ENCODE data around the gene LOXL1. TPM values are rescaled to one million over a fixed set of nuclear protein-coding genes. Genes with fewer than 3 reads are reported as not detected.

The LOXL1 gene
- total and polyA plus RNA-seq, 9 of the 15 experiments (the other 6 are each of a cell fraction or from before 2014, with no cell fraction given) = 0.14 TPM; not detected in 8

DNA sequence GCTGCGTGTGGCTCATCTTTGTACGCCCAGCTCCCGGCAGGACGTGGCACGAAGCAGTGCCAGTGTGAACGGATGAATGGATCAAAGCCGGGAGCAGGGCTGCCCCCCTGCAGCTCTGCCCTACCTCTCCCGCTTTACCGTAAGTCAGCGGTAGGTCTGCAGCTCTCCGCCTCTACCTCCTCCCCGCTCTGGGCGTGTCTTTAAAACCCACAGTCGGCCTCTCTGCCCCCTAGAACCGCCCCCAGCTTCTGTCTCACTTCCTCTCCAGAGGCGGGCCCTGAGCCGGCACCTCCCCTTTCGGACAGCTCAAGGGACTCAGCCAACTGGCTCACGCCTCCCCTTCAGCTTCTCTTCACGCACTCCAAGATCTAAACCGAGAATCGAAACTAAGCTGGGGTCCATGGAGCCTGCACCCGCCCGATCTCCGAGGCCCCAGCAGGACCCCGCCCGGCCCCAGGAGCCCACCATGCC lies 68.2 kb downstream of the LOXL1 start, which contains the start of gene PML:
PML (plus strand) TSS at position 304 of the 471 bp plus-strand sequence; CDS start at position 401, 97 bp downstream.
- no TSS peak for BruUV-seq (replicated peaks)
- FAIRE-seq (peak; percentile 94), ATAC-seq (peak; percentile 88), DNase-seq (ENCODE audit: extremely low read depth in 1 of 4, low spot score in 3 of 4) (peak; percentile 92 to 97 (median 94))
- H3K4me1 ChIP-seq (replicated peaks in 1 of 2; ENCODE audit: control insufficient read depth in 2 of 2, insufficient read depth in 2 of 2, low read length in 2 of 2) = peaks cover 37 to 44% of the 10 kb centered on the region in 2 experiments
- H3K4me3 ChIP-seq = peak within 1 kb of the TSS; percentile 94
- ChIA-PET CTCF (ENCODE audit: low intra/inter-chr PET ratio) (no interaction called here), POLR2A (interaction anchor here (0.6 to 1.2 kb wide), 3 partner anchors 11 to 729 kb away, joined by 3 to 4 read pairs (median 3); no protein-coding TSS in a partner anchor)
- H3K36me3 ChIP-seq (ENCODE audit: control insufficient read depth, insufficient read depth, low read length) = peaks cover 22% of the 10 kb centered on the region
- 0% methylated on average over 17 of the region's 27 CpGs for WGBS (ENCODE audit: insufficient coverage, low coverage, missing lambda C conversion rate)
- peak within 1 kb of the TSS; percentile 80 for H3K27ac ChIP-seq (ENCODE audit: extremely low read depth, low read depth, low read length)
- H3K9me3 ChIP-seq (replicated peaks; ENCODE audit: control insufficient read depth, insufficient read depth, low read depth, low read length) = no peaks in the 10 kb centered on the region
- H4K20me1 ChIP-seq (replicated peaks; ENCODE audit: control insufficient read depth, insufficient read depth, low read length) = no peaks in the 10 kb centered on the region
- H3K79me2 ChIP-seq (ENCODE audit: control insufficient read depth, insufficient read depth, low read length) = peaks cover 50% of the 10 kb centered on the region
- H3K9ac ChIP-seq (ENCODE audit: insufficient read depth in 1 of 2, low read depth in 2 of 2, low read length in 2 of 2) = peak within 1 kb of the TSS; percentile 86 to 97
- H3K4me2 ChIP-seq (ENCODE audit: insufficient read depth, low read length) = peak within 1 kb of the TSS; percentile 98
- in situ Hi-C loops (cut with MboI) = no loop called here
- no peaks in the 10 kb centered on the region for H3K9me1 ChIP-seq (ENCODE audit: control insufficient read depth, insufficient read depth, low read length)
- intact Hi-C loops (cut with micrococcal nuclease) = loop anchor here (5.0 to 10.0 kb wide), 2 partner anchors 43 to 620 kb away; partner anchors contain the start of gene CLK3
- H3K27me3 ChIP-seq (ENCODE audit: control insufficient read depth in 2 of 2, insufficient read depth in 2 of 2, low read length in 2 of 2) = no peaks in the 10 kb centered on the region; a peak in 1 of 5 replicates
- peak within 1 kb of the TSS; percentile 96 for H2AFZ ChIP-seq (ENCODE audit: low read depth, low read length)
- TF ChIP-seq MBD2 (IDR thresholded peaks at IDR 0.05; ENCODE audit: borderline replicate concordance, low read depth) (no peak), PTBP1 (IDR thresholded peaks at IDR 0.05; ENCODE audit: low read depth, low read length) (no peak), NRF1 (conservative IDR thresholded peaks at IDR 0.05 in 1 of 2, IDR thresholded peaks at IDR 0.05 in 1 of 2) (peak; percentile 68 to 72), ATF7 (IDR thresholded peaks at IDR 0.05) (0 out of 2 replicates have a peak, but pooled peaks have one; percentile 17), MAFG (tag; conservative IDR thresholded peaks at IDR 0.05) (no peak), SP2 (IDR thresholded peaks at IDR 0.05; ENCODE audit: extremely low read depth, low read depth, low read length, poor library complexity, severe bottlenecking) (peak; percentile 35), MTF1 (CRISPR knock-in tag; IDR thresholded peaks at IDR 0.05; ENCODE audit: borderline replicate concordance) (no peak), STAT5B (CRISPR knock-in tag; IDR thresholded peaks at IDR 0.05) (no peak), ZBED1 (IDR thresholded peaks at IDR 0.05) (no peak), XRCC3 (IDR thresholded peaks at IDR 0.05) (no peak), ZNF778 (CRISPR knock-in tag; IDR thresholded peaks at IDR 0.05) (no peak), ZNF766 (CRISPR knock-in tag; conservative IDR thresholded peaks at IDR 0.05) (no peak)
- TF ChIP-seq, protein P1, sequence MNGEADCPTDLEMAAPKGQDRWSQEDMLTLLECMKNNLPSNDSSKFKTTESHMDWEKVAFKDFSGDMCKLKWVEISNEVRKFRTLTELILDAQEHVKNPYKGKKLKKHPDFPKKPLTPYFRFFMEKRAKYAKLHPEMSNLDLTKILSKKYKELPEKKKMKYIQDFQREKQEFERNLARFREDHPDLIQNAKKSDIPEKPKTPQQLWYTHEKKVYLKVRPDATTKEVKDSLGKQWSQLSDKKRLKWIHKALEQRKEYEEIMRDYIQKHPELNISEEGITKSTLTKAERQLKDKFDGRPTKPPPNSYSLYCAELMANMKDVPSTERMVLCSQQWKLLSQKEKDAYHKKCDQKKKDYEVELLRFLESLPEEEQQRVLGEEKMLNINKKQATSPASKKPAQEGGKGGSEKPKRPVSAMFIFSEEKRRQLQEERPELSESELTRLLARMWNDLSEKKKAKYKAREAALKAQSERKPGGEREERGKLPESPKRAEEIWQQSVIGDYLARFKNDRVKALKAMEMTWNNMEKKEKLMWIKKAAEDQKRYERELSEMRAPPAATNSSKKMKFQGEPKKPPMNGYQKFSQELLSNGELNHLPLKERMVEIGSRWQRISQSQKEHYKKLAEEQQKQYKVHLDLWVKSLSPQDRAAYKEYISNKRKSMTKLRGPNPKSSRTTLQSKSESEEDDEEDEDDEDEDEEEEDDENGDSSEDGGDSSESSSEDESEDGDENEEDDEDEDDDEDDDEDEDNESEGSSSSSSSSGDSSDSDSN (IDR thresholded peaks at IDR 0.05; ENCODE audit: borderline replicate concordance in 1 of 2, low read depth in 2 of 2, low read length in 2 of 2) = peak in 1 of 2 experiments; percentile 75; a peak in 1 of 4 replicates
- TF ChIP-seq, protein P2, sequence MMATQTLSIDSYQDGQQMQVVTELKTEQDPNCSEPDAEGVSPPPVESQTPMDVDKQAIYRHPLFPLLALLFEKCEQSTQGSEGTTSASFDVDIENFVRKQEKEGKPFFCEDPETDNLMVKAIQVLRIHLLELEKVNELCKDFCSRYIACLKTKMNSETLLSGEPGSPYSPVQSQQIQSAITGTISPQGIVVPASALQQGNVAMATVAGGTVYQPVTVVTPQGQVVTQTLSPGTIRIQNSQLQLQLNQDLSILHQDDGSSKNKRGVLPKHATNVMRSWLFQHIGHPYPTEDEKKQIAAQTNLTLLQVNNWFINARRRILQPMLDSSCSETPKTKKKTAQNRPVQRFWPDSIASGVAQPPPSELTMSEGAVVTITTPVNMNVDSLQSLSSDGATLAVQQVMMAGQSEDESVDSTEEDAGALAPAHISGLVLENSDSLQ (IDR thresholded peaks at IDR 0.05) = peak; percentile 51
- TF ChIP-seq, protein P3, sequence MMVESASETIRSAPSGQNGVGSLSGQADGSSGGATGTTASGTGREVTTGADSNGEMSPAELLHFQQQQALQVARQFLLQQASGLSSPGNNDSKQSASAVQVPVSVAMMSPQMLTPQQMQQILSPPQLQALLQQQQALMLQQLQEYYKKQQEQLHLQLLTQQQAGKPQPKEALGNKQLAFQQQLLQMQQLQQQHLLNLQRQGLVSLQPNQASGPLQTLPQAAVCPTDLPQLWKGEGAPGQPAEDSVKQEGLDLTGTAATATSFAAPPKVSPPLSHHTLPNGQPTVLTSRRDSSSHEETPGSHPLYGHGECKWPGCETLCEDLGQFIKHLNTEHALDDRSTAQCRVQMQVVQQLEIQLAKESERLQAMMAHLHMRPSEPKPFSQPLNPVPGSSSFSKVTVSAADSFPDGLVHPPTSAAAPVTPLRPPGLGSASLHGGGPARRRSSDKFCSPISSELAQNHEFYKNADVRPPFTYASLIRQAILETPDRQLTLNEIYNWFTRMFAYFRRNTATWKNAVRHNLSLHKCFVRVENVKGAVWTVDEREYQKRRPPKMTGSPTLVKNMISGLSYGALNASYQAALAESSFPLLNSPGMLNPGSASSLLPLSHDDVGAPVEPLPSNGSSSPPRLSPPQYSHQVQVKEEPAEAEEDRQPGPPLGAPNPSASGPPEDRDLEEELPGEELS (CRISPR knock-in tag; IDR thresholded peaks at IDR 0.05; ENCODE audit: borderline replicate concordance) = no peak
- TF ChIP-seq, protein P4, sequence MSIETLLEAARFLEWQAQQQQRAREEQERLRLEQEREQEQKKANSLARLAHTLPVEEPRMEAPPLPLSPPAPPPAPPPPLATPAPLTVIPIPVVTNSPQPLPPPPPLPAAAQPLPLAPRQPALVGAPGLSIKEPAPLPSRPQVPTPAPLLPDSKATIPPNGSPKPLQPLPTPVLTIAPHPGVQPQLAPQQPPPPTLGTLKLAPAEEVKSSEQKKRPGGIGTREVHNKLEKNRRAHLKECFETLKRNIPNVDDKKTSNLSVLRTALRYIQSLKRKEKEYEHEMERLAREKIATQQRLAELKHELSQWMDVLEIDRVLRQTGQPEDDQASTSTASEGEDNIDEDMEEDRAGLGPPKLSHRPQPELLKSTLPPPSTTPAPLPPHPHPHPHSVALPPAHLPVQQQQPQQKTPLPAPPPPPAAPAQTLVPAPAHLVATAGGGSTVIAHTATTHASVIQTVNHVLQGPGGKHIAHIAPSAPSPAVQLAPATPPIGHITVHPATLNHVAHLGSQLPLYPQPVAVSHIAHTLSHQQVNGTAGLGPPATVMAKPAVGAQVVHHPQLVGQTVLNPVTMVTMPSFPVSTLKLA (conservative IDR thresholded peaks at IDR 0.05) = peak in 1 of 2 experiments; percentile 33; a peak in 1 of 4 replicates

Data from K562 (cell line).